HPDE6-E6E7 (cell line): ENCODE measurements around the gene SSR1.
A peak's percentile ranks its signal among the peaks of the same experiment; 100 is the strongest.
"Not testable (repeated sequence)": the region's sequence is repeated elsewhere in the genome, so short reads cannot be mapped to it uniquely, and the experiment has no call there.

Source experiments
- DNase-seq: peaks from one replicate; pipeline ENCODE4 v3.0.0; 2011; ENCODE audit warnings: missing footprints; ENCODE audit errors: extremely low spot score

Gene SSR1

GRCh38 chr6:7282097-7282906 is 30.7 kb downstream of the SSR1 start:
- DNase-seq: no peak

- no peak for DNase-seq
These were observed 36.8 kb downstream of the SSR1 start for GRCh38 chr6:7276199-7276524.

- DNase-seq: not testable (repeated sequence)
These were observed 38.5 kb downstream of the SSR1 start for GRCh38 chr6:7274525-7274924.

- DNase-seq: no peak
These were observed 39.3 kb downstream of the SSR1 start for GRCh38 chr6:7273709-7274108.

- no peak for DNase-seq
These were observed 41.8 kb downstream of the SSR1 start for GRCh38 chr6:7271205-7271534.

- DNase-seq: no peak
These were observed 42.4 kb downstream of the SSR1 start for GRCh38 chr6:7270320-7271204.

- no peak for DNase-seq
These were observed 43.2 kb downstream of the SSR1 start for GRCh38 chr6:7269816-7270215.

GRCh38 chr6:7268816-7269555 is 44.0 kb downstream of the SSR1 start:
- DNase-seq: no peak

- no peak for DNase-seq
These were observed 44.6 kb downstream of the SSR1 start for GRCh38 chr6:7268362-7268761.

GRCh38 chr6:7267466-7268091 is 45.4 kb downstream of the SSR1 start:
- DNase-seq: peak; percentile 99

GRCh38 chr6:7267071-7267465 is 45.9 kb downstream of the SSR1 start:
- no peak for DNase-seq

GRCh38 chr6:7265385-7265726 is 47.6 kb downstream of the SSR1 start:
- not testable (repeated sequence) for DNase-seq

- no peak for DNase-seq
These were observed 48.2 kb downstream of the SSR1 start for GRCh38 chr6:7264686-7265384.

GRCh38 chr6:7264041-7264440 is 49.0 kb downstream of the SSR1 start:
- DNase-seq: no peak

GRCh38 chr6:7263519-7263805 is 49.5 kb downstream of the SSR1 start:
- not testable (repeated sequence) for DNase-seq

- DNase-seq: no peak
These were observed 50.1 kb downstream of the SSR1 start for GRCh38 chr6:7262746-7263518.

- no peak for DNase-seq
These were observed 51.0 kb downstream of the SSR1 start for GRCh38 chr6:7261852-7262461.

- DNase-seq: peak; percentile 96
These were observed 51.8 kb downstream of the SSR1 start for GRCh38 chr6:7261032-7261841.

GRCh38 chr6:7260291-7261031 is 52.5 kb downstream of the SSR1 start:
- no peak for DNase-seq
